Ovary (tissue), 9 donors: ENCODE measurements around the gene CCL28. TPM values are rescaled to one million over a fixed set of nuclear protein-coding genes. Genes with fewer than 3 reads are reported as not detected.
"Not testable (repeated sequence)": the region's sequence is repeated elsewhere in the genome, so short reads cannot be mapped to it uniquely, and the experiment has no call there.

ENCODE experiments used
- DNase-seq, 5 donors: peaks; one replicate each; pipeline ENCODE4 v3.0.0-alpha.2; 2019 to 2020
- H3K27ac ChIP-seq, 2 donors: fragments of 200-600 bp; one replicate each; pipeline versions ENCODE4 v1.5.1 to v1.8.0; 2019 to 2022
- H3K27me3 ChIP-seq: fragments of 200-600 bp; one replicate; pipeline ENCODE4 v1.8.0; 2022
- H3K36me3 ChIP-seq: fragments of 200-600 bp; sonication (generic); one replicate; pipeline ENCODE4 v1.5.1; 2019
- H3K4me1 ChIP-seq: one replicate; pipeline ENCODE4 v1.8.1; 2013; ENCODE audit warnings: mild to moderate bottlenecking, moderate library complexity; ENCODE audit not compliant: insufficient read depth
- H3K4me3 ChIP-seq: fragments of 200-600 bp; sonication (generic); one replicate; pipeline ENCODE4 v1.5.1; 2017
- H3K9me3 ChIP-seq, 2 donors: fragments of 200-600 bp in 1 of 2; sonication (generic) in 1 of 2; one replicate each; pipeline versions ENCODE4 v1.5.1 to v1.8.1; 2013 to 2019; ENCODE audit warnings: mild to moderate bottlenecking in 1 of 2, moderate library complexity in 1 of 2
- CTCF ChIP-seq, 3 donors: fragments of 450-650 bp in 2 of 3; fragments of 200-600 bp in 1 of 3; IDR thresholded peaks; one replicate each; pipeline versions ENCODE4 v1.5.1 to v1.8.0; 2016 to 2022; ENCODE audit warnings: antibody characterized with exemption in 3 of 3, mild to moderate bottlenecking in 1 of 3
- EP300 ChIP-seq: sonication (generic); formaldehyde crosslinking; IDR thresholded peaks from one replicate; pipeline ENCODE4 v1.6.1; 2017; ENCODE audit warnings: antibody characterized with exemption
- POLR2A ChIP-seq: fragments of 450-650 bp; IDR thresholded peaks from one replicate; pipeline ENCODE4 v1.6.1; 2017; ENCODE audit warnings: antibody characterized with exemption, mild to moderate bottlenecking, moderate library complexity
- WGBS, 3 donors: extraction: QIAGEN DNeasy Blood & Tissue Kit in 1 of 3; methylation state at CpG; one replicate each; pipeline versions ENCODE4 v1.1.5 to v1.1.7; 2013 to 2017; 5-methylcytosine and 5-hydroxymethylcytosine counted together
- intact Hi-C, 4 donors: fragments of 100-400 bp; cut with DNase I; formaldehyde crosslinking; loops; one replicate each; pipeline versions ENCODE4 v1.11.0 to v1.15.1; 2022 to 2023
- polyA plus RNA-seq, 2 donors: library from polyadenylated mRNA; stranded (reverse); fragments of 200-250 nt in 1 of 2; fragments of 350-450 nt in 1 of 2; fragmentation: Illumina TruSeq in 1 of 2; extraction: RNeasy Lipid Tissue Mini Kit (QIAGEN cat#74804) in 1 of 2; gene quantifications; one replicate each; pipeline ENCODE4 v1.2.3, GENCODE V29; 2013 to 2014
- total RNA-seq, 7 donors: library from RNA; depleted of rRNA in 2 of 7; stranded (reverse); fragments of >200 nt in 2 of 7; fragmentation: NEBNext Ultra II Directional in 3 of 7; extraction: Animal tissue kit (Norgen Biotek cat#: 25700) in 3 of 7; gene quantifications; one replicate each; pipeline versions ENCODE4 v1.1.0 to v1.2.4, GENCODE V29; 2016 to 2023
- donor health status: DM: no; HTN: no; CAD: no; lungs with moderate emphysema.
- donor health status: DM: no; HTN: no; CAD: no.
- donor health status: Bipolar disorder and iron deficiency.
- donor health status: DM: yes; HTN: yes; CAD: no.
- donor health status: DM: no; HTN: no; CAD: no.
- donor health status: DM: yes; HTN: yes; CAD: no.

The CCL28 gene
- total and polyA plus RNA-seq, 9 donors: 0.59 to 3.2 (median 1.9) TPM; not detected in 1

DNA sequence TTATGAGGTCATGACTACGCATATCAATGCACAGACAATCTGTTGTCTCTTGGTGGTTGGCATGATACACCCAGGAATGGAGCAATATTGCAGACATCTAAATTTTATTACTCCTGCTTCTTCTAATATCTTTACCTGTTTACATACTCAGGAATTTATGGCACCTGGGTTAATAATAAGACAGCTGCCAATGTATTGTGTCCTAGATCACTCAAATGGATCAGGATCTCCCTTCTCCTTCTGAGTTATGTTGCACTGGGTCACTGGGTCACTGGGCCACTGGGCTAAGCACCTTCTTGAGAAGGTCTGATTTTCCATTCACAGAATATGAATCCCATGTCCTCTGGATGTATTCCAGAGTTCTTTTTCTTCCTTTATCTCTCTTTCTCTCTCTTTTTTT lies 41.8 kb downstream of the CCL28 start:
- H3K9me3 ChIP-seq: no peaks in the 10 kb centered on the region
- DNase-seq: no peak
- intact Hi-C loops: no loop called here
- 89 to 91% (median 89%) methylated on average over 1 of the region's 1 CpG for WGBS, 3 donors
- no peak overlapping the region for H3K4me3 ChIP-seq
- H3K36me3 ChIP-seq: no peaks in the 10 kb centered on the region
- H3K27ac ChIP-seq: no peak overlapping the region
- TF ChIP-seq POLR2A: no peak
- no peaks in the 10 kb centered on the region for H3K27me3 ChIP-seq
- H3K4me1 ChIP-seq: no peaks in the 10 kb centered on the region

GRCh38 chr5:43369651-43370050 lies 42.5 kb downstream of the CCL28 start:
- intact Hi-C loops: no loop called here
- TF ChIP-seq CTCF (IDR thresholded peaks at IDR 0.05) (no peak), EP300 (no peak)
- Histone ChIP-seq H3K27me3 (no peaks in the 10 kb centered on the region), H3K27ac (no peak overlapping the region), H3K4me1 (no peaks in the 10 kb centered on the region), H3K36me3 (no peaks in the 10 kb centered on the region), H3K4me3 (no peak overlapping the region), H3K9me3 (no peaks in the 10 kb centered on the region)
- no peak for DNase-seq

DNA sequence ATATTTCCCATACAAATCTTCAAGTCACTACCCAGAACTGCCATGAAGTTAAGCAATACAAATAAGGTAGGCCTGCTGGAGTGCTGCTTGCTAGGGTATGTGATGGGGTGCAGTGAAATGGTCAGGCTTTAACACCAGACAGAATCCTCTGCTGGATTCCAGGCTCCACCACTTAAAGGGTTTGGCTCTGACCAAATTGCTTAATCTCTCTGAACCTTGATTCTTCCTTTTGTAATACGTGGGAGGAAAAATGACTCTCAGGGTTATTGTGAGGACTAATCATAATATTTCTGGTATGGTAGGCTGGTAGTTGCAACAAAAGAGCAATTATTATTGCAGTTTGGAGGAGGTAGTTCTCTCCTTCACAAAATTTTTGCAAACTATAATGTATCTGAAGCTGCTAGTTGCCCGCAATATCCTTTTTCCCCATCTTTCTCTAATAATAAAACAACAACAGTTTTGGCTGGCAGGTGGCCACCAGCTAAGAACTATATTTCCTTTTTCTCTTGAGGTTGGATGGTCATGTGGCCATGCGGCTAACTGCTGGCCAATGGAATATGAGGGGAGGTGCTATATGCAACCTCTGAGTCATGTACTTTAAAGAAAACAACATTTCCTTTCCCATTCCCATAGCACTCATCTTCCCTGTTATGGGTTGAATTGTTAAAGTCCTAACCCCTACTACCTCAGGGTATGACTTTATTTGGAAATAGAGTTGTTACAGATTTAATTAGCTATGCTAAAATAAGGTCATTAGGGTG lies 44.1 kb downstream of the CCL28 start:
- intact Hi-C loops: no loop called here
- TF ChIP-seq EP300 (no peak), POLR2A (no peak), CTCF (IDR thresholded peaks at IDR 0.05) (no peak)
- no peaks in the 10 kb centered on the region for H3K4me1 ChIP-seq
- H3K9me3 ChIP-seq: no peaks in the 10 kb centered on the region
- H3K4me3 ChIP-seq: no peak overlapping the region
- H3K27ac ChIP-seq: no peak overlapping the region
- DNase-seq: no peak
- H3K36me3 ChIP-seq: no peaks in the 10 kb centered on the region
- WGBS, 3 donors: 67 to 72% (median 72%) methylated on average over 3 of the region's 3 CpGs
- no peaks in the 10 kb centered on the region for H3K27me3 ChIP-seq

DNA sequence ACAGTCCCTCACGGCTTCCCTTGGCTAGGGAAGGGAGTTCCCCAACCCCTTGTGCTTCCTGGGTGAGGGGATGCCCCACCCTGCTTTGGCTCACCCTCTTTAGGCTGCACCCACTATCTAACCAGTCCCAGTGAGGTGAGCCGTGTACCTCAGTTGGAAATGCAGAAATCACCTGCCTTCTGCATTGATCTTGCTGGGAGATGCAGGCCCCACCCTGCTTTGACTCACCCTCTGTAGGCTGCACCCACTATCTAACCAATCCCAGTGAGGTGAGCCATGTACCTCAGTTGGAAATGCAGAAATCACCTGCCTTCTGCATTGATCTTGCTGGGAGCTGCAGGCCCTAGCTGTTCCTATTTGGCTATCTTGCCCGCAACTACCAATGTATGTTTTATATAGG lies 44.7 kb downstream of the CCL28 start:
- Histone ChIP-seq H3K9me3 (no peaks in the 10 kb centered on the region), H3K4me3 (no peak overlapping the region), H3K27ac (no peak overlapping the region), H3K36me3 (no peaks in the 10 kb centered on the region), H3K27me3 (no peaks in the 10 kb centered on the region), H3K4me1 (no peaks in the 10 kb centered on the region)
- intact Hi-C loops: no loop called here
- TF ChIP-seq CTCF (IDR thresholded peaks at IDR 0.05): no peak
- TF ChIP-seq EP300: no peak
- no peak for TF ChIP-seq POLR2A
- no peak for DNase-seq
- WGBS, 3 donors: 82 to 93% (median 87%) methylated on average over 3 of the region's 3 CpGs

DNA sequence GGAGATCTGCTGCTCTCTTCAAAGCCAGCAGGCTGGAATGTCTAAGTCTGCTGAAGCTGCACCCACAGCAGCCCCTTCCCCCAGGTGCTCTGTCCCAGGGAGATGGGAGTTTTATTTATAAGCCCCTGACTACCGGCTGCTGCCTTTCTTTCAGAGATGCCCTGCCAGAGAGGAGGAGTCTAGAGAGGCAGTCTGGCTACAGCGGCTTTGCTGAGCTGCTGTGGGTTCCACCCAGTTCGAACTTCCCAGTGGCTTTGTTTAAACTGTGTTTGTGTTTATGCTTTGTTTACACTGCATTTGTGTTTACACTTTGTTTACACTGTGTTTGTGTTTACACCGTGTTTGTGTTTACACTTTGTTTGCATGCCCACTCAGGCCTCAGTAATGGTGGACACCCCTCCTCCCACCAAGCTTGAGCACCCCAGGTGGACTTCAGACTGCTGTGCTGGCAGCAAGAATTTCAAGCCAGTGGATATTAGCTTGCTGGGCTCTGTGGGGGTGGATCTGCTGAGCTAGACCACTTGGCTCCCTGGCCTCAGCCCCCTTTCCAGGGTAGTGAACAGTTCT lies 45.4 kb downstream of the CCL28 start:
- H3K27me3 ChIP-seq, H3K27ac ChIP-seq, DNase-seq, intact Hi-C loops, H3K9me3 ChIP-seq, H3K4me3 ChIP-seq, H3K4me1 ChIP-seq, H3K36me3 ChIP-seq: not testable (repeated sequence)
- WGBS, 3 donors: 52 to 66% (median 59%) methylated on average over 4 of the region's 4 CpGs

- H3K27me3 ChIP-seq, H3K4me3 ChIP-seq, H3K9me3 ChIP-seq, H3K27ac ChIP-seq, DNase-seq, H3K36me3 ChIP-seq, intact Hi-C loops, H3K4me1 ChIP-seq: not testable (repeated sequence)
- 76 to 93% (median 82%) methylated on average over 2 of the region's 2 CpGs for WGBS, 3 donors
Observed at GRCh38 chr5:43365155-43365554, 47.0 kb downstream of the CCL28 start.
